Endothelial cell of umbilical vein (primary cell): ENCODE data around the gene SPATA31E1. TPM values are rescaled to one million over a fixed set of nuclear protein-coding genes. Genes with fewer than 3 reads are reported as not detected.

Source experiments
- BruUV-seq: library from RNA; stranded (reverse); fragments of 400-500 nt; replicated peaks from 2 replicates; lab custom pipeline; 2021; lab: Mats Ljungman, UMichigan
- CTCF ChIA-PET: fragments of 300-600, 350-600 bp; sonication (Branson Sonifier 250); formaldehyde crosslinking; loops from one replicate; lab custom pipeline; 2021; ENCODE audit warnings: antibody characterized with exemption, inconsistent platforms; lab: Charles Lee
- POLR2A ChIA-PET: fragments of 300-600, 350-600 bp; sonication (Branson Sonifier 250); formaldehyde crosslinking; loops from one replicate; lab custom pipeline; 2021; ENCODE audit warnings: antibody characterized with exemption, inconsistent platforms; lab: Charles Lee
- DNase-seq: peaks from one replicate; pipeline ENCODE4 v3.0.0-alpha.2; 2011; ENCODE audit warnings: low read depth, low spot score
- FAIRE-seq: peaks from 2 replicates; lab custom pipeline; 2011; peaks lifted over from hg19 to GRCh38; lab: Jason Lieb, UNC
- H2AFZ ChIP-seq: 2 replicates; pipeline ENCODE4 v1.6.0; 2012; ENCODE audit warnings: low read depth, low read length, control low read depth, inconsistent platforms
- H3K27ac ChIP-seq: 2 replicates; pipeline ENCODE4 v1.5.1; 2011; ENCODE audit warnings: low read depth, mild to moderate bottlenecking, control low read depth, low read length, moderate library complexity; ENCODE audit not compliant: insufficient read depth
- H3K27me3 ChIP-seq, 2 experiments: 2 replicates each; pipeline versions ENCODE4 v1.6.0 to v1.6.1; 2011; ENCODE audit warnings: low read length in 2 of 2, mixed read lengths in 1 of 2; ENCODE audit not compliant: control insufficient read depth in 2 of 2, insufficient read depth in 2 of 2
- H3K36me3 ChIP-seq, 2 experiments: 2 replicates in 1 of 2; 3 replicates in 1 of 2; pipeline ENCODE4 v1.5.1; 2011; ENCODE audit warnings: low read length in 2 of 2, mild to moderate bottlenecking in 1 of 2, moderate library complexity in 1 of 2; ENCODE audit not compliant: control insufficient read depth in 2 of 2, insufficient read depth in 2 of 2; ENCODE audit errors: extremely low read depth in 1 of 2
- H3K4me1 ChIP-seq: 3 replicates; pipeline ENCODE4 v1.5.1; 2011; ENCODE audit warnings: mild to moderate bottlenecking, low read length; ENCODE audit not compliant: control insufficient read depth, insufficient read depth; ENCODE audit errors: extremely low read depth
- H3K4me2 ChIP-seq: 2 replicates; pipeline ENCODE4 v1.6.1; 2011; ENCODE audit warnings: low read length, control low read depth, mixed read lengths; ENCODE audit not compliant: insufficient read depth
- H3K4me3 ChIP-seq, 3 experiments: fragments of 200-600 bp in 1 of 3; sonication (generic), shearing (Covaris generic) in 1 of 3; replicated peaks in 1 of 3; 2 replicates each; pipeline ENCODE4 v1.5.1; 2011 to 2016; ENCODE audit warnings: control low read depth in 3 of 3, low read length in 3 of 3, mild to moderate bottlenecking in 2 of 3, inconsistent platforms in 1 of 3, low read depth in 1 of 3, moderate library complexity in 1 of 3; ENCODE audit not compliant: insufficient read depth in 1 of 3
- H3K79me2 ChIP-seq: 2 replicates; pipeline ENCODE4 v1.6.0; 2012; ENCODE audit warnings: low read length, inconsistent platforms; ENCODE audit not compliant: control insufficient read depth, insufficient read depth
- H3K9ac ChIP-seq: replicated peaks from 2 replicates; pipeline ENCODE3; 2011; ENCODE audit warnings: low read length, control low read depth; ENCODE audit not compliant: insufficient read depth; ENCODE audit errors: extremely low read depth
- H3K9me1 ChIP-seq: replicated peaks from 3 replicates; pipeline ENCODE4 v1.6.0; 2011; ENCODE audit warnings: mild to moderate bottlenecking, low read length; ENCODE audit not compliant: control insufficient read depth, insufficient read depth; ENCODE audit errors: extremely low read depth
- H3K9me3 ChIP-seq: replicated peaks from 2 replicates; pipeline ENCODE4 v1.5.1; 2012; ENCODE audit warnings: low read length, inconsistent platforms; ENCODE audit not compliant: control insufficient read depth, insufficient read depth
- H4K20me1 ChIP-seq: replicated peaks from 2 replicates; pipeline ENCODE3; 2011; ENCODE audit warnings: mild to moderate bottlenecking, low read length; ENCODE audit not compliant: control insufficient read depth, insufficient read depth; ENCODE audit errors: extremely low read depth
- EZH2 ChIP-seq: IDR thresholded peaks from 2 replicates; pipeline ENCODE4 v1.6.1; 2012; ENCODE audit warnings: borderline replicate concordance, low read depth, mild to moderate bottlenecking, moderate library complexity, low read length, inconsistent platforms; ENCODE audit not compliant: severe bottlenecking
- FOS ChIP-seq: IDR thresholded peaks from 2 replicates; pipeline ENCODE4 v1.6.1; 2011; ENCODE audit warnings: mild to moderate bottlenecking, low read length, moderate library complexity, borderline replicate concordance; ENCODE audit not compliant: insufficient read depth
- GATA2 ChIP-seq: IDR thresholded peaks from 2 replicates; pipeline ENCODE4 v1.7.0; 2011; ENCODE audit warnings: low read depth, mild to moderate bottlenecking, moderate library complexity, mixed read lengths, low read length; ENCODE audit not compliant: insufficient read length, insufficient read depth
- JUN ChIP-seq: IDR thresholded peaks from 2 replicates; pipeline ENCODE4 v1.6.1; 2011; ENCODE audit warnings: borderline replicate concordance, low read depth; ENCODE audit not compliant: insufficient read length, insufficient read depth
- MAX ChIP-seq: IDR thresholded peaks from 2 replicates; pipeline ENCODE4 v1.6.1; 2011; ENCODE audit not compliant: insufficient read depth, insufficient read length
- MYC ChIP-seq: IDR thresholded peaks from one replicate; pipeline ENCODE4 v1.6.1; 2011; ENCODE audit warnings: mild to moderate bottlenecking, low read depth, low read length
- POLR2A ChIP-seq: IDR thresholded peaks from 2 replicates; pipeline ENCODE4 v1.6.1; 2012; ENCODE audit warnings: low read depth, mild to moderate bottlenecking, control low read depth, low read length
- POLR2AphosphoS5 ChIP-seq: IDR thresholded peaks from 2 replicates; pipeline ENCODE4 v1.6.1; 2012; ENCODE audit warnings: low read depth, mild to moderate bottlenecking, control low read depth, low read length, moderate library complexity; ENCODE audit not compliant: insufficient read depth
- dilution Hi-C: fragments of 300-500 bp; cut with MboI; formaldehyde crosslinking; loops from one replicate; pipeline ENCODE4 v1.15.0; 2019; ENCODE audit warnings: low sequenced_read_pairs; ENCODE audit not compliant: extremely low pct_ligation_motif_present
- intact Hi-C: fragments of 100-400 bp; cut with micrococcal nuclease; formaldehyde crosslinking; loops from one replicate; pipeline ENCODE4 v1.10.0; 2022
- polyA plus RNA-seq, 4 experiments: library from polyadenylated mRNA; depleted of rRNA in 3 of 4; stranded (reverse) in 3 of 4; unstranded in 1 of 4; fragments of >200 nt; gene quantifications; 2 replicates each; pipeline versions ENCODE4 v1.2.1 to v1.2.3, GENCODE V29; 2011 to 2012; ENCODE audit warnings: missing spikeins in 1 of 4
- total RNA-seq: library from RNA; stranded (reverse); gene quantifications from 2 replicates; pipeline ENCODE4 v1.2.3, GENCODE V29; 2021
- TF ChIP-seq, protein P1 (sequence below), 2 donors: IDR thresholded peaks; 1 replicate in 1 of 2; 2 replicates in 1 of 2; pipeline ENCODE4 v1.5.1; 2011; ENCODE audit warnings: low read length in 2 of 2, mild to moderate bottlenecking in 2 of 2, moderate library complexity in 2 of 2, control low read depth in 1 of 2, inconsistent platforms in 1 of 2, low read depth in 1 of 2; ENCODE audit not compliant: insufficient read depth in 1 of 2; ENCODE audit errors: extremely low read depth in 1 of 2

Gene SPATA31E1
- total and polyA plus RNA-seq, 2 donors (not counting 3 experiments of a cell fraction or from before 2014, with no cell fraction given), result not detected

- FAIRE-seq (no peak), DNase-seq (no peak)
- H2AFZ ChIP-seq, result no peak overlapping the region
- H3K27me3 ChIP-seq, result no peaks in the 10 kb centered on the region
- CTCF ChIA-PET, result no interaction called here
- intact Hi-C loops (no loop called here), dilution Hi-C loops (no loop called here)
- H3K36me3 ChIP-seq, result no peaks in the 10 kb centered on the region
- H4K20me1 ChIP-seq, result no peaks in the 10 kb centered on the region
- BruUV-seq, result no TSS peak
- H3K4me1 ChIP-seq, result peaks cover 3% of the 10 kb centered on the region
- no peaks in the 10 kb centered on the region for H3K79me2 ChIP-seq
- no peak overlapping the region for H3K27ac ChIP-seq
- no peak overlapping the region for H3K4me3 ChIP-seq
- no peaks in the 10 kb centered on the region for H3K9me3 ChIP-seq
- POLR2A ChIA-PET, result no interaction called here
- no peaks in the 10 kb centered on the region for H3K9me1 ChIP-seq
- no peak overlapping the region for H3K9ac ChIP-seq
- no peak for TF ChIP-seq GATA2
- TF ChIP-seq POLR2AphosphoS5, result no peak
- TF ChIP-seq, protein P1, sequence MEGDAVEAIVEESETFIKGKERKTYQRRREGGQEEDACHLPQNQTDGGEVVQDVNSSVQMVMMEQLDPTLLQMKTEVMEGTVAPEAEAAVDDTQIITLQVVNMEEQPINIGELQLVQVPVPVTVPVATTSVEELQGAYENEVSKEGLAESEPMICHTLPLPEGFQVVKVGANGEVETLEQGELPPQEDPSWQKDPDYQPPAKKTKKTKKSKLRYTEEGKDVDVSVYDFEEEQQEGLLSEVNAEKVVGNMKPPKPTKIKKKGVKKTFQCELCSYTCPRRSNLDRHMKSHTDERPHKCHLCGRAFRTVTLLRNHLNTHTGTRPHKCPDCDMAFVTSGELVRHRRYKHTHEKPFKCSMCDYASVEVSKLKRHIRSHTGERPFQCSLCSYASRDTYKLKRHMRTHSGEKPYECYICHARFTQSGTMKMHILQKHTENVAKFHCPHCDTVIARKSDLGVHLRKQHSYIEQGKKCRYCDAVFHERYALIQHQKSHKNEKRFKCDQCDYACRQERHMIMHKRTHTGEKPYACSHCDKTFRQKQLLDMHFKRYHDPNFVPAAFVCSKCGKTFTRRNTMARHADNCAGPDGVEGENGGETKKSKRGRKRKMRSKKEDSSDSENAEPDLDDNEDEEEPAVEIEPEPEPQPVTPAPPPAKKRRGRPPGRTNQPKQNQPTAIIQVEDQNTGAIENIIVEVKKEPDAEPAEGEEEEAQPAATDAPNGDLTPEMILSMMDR (IDR thresholded peaks at IDR 0.05; ENCODE audit: extremely low read depth in 1 of 2, insufficient read depth in 1 of 2, low read depth in 1 of 2, low read length in 2 of 2), result no peak
- no peak for TF ChIP-seq JUN
- no peak for TF ChIP-seq EZH2
- TF ChIP-seq MAX, result no peak
- no peak for TF ChIP-seq POLR2A
- no peak for TF ChIP-seq FOS
- no peak for TF ChIP-seq MYC
- H3K4me2 ChIP-seq, result no peak overlapping the region
Measured at GRCh38 chr9:87884578-87885459, 2.1 kb downstream of the SPATA31E1 start.
